GM12801 (cell line): ENCODE measurements around the gene NRCAM.

Source experiments
- CTCF ChIP-seq: IDR thresholded peaks from one replicate; pipeline ENCODE4 v1.5.1; 2011; ENCODE audit warnings: control low read depth; ENCODE audit not compliant: insufficient read length; ENCODE audit errors: extremely low read depth

The NRCAM gene

GRCh38 chr7:108248418-108248817, 207.8 kb downstream of the NRCAM start:
- no peak for TF ChIP-seq CTCF

- no peak for TF ChIP-seq CTCF
Measured at GRCh38 chr7:108247614-108248013, 208.6 kb downstream of the NRCAM start.

- no peak for TF ChIP-seq CTCF
Measured at GRCh38 chr7:108246227-108246837, 209.9 kb downstream of the NRCAM start.

- no peak for TF ChIP-seq CTCF
Measured at GRCh38 chr7:108245523-108246226, 210.6 kb downstream of the NRCAM start.

- no peak for TF ChIP-seq CTCF
Measured at GRCh38 chr7:108244110-108244509, 212.1 kb downstream of the NRCAM start.

- TF ChIP-seq CTCF = no peak
Measured at GRCh38 chr7:108239501-108240225, 216.6 kb downstream of the NRCAM start.

GRCh38 chr7:108236681-108237415, 219.4 kb downstream of the NRCAM start:
- no peak for TF ChIP-seq CTCF
